Lower leg skin (tissue), 4 donors: ENCODE measurements around the gene LIMK2. TPM values are rescaled to one million over a fixed set of nuclear protein-coding genes. Genes with fewer than 3 reads are reported as not detected.

Experiments
- DNase-seq, 2 donors: peaks; one replicate each; pipeline ENCODE4 v3.0.0-alpha.2; 2019; ENCODE audit warnings: low spot score in 2 of 2
- H3K4me3 ChIP-seq: fragments of 200-600 bp; sonication (generic); 2 replicates; pipeline ENCODE4 v1.5.1; 2017; ENCODE audit warnings: mild to moderate bottlenecking, low read depth; ENCODE audit not compliant: poor library complexity, severe bottlenecking
- POLR2A ChIP-seq, 2 donors: fragments of 450-650 bp; IDR thresholded peaks; one replicate each; pipeline ENCODE4 v1.6.1; 2016 to 2017; ENCODE audit warnings: antibody characterized with exemption in 2 of 2, mild to moderate bottlenecking in 1 of 2, moderate library complexity in 1 of 2
- WGBS, 2 donors: methylation state at CpG; one replicate each; pipeline ENCODE4 v1.1.5; 2018; 5-methylcytosine and 5-hydroxymethylcytosine counted together
- intact Hi-C: fragments of 100-400 bp; cut with DNase I; formaldehyde crosslinking; loops from one replicate; pipeline ENCODE4 v1.15.0; 2023; ENCODE audit warnings: low total_unique reads
- total RNA-seq, 4 donors: library from RNA; depleted of rRNA; stranded (reverse); fragments of >200 nt; gene quantifications; one replicate each; pipeline ENCODE4 v1.1.0, GENCODE V29; 2016
- TF ChIP-seq, protein P1 (sequence below), 3 donors: fragments of 450-650 bp; IDR thresholded peaks; one replicate each; pipeline ENCODE4 v1.5.1; 2016; ENCODE audit warnings: antibody characterized with exemption in 3 of 3, mild to moderate bottlenecking in 3 of 3, moderate library complexity in 2 of 3

LIMK2 gene
- total RNA-seq, 4 donors from 2014 or later: 135 to 218 (median 168) TPM

- WGBS, 2 donors: 69 to 71% methylated on average over 8 of the region's 8 CpGs
- peak; percentile 71 to 85 for DNase-seq
- no peak overlapping the region for H3K4me3 ChIP-seq
- no peak for TF ChIP-seq POLR2A (IDR thresholded peaks at IDR 0.05)
- intact Hi-C loops: no loop called here
Measured at GRCh38 chr22:31286360-31287255, 74.5 kb downstream of the LIMK2 start.

DNA sequence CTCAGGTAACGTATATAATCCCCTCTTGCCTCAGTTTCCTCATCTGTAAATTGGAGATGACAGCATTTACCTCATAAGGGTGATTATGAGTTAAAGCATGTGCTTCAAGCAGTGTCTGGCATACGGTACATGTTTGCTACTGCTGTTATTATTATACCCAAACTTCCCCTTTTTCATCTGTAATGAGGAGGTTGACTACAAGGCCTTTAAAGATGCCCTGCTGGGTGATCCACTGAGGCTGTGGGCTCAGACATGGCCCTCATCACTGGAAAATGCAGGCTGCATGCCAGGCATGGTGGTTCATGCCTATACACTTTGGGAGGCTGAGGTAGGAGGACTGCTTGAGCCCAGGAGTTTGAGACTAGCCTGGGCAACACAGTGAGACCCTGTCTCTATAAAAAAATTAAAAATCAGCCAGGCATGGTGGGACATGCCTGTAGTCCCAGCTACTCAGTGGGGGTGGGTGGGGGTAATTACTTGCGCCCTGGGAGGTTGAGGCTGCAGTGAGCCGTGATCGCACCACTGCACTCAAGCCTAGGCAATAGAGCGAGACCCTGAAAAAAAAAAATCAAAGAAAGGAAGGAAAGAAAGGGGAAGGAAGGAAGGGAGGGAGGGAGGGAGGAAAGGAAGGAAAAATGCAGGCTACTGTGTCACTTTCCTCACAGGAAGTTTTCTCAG lies 75.9 kb downstream of the LIMK2 start:
- intact Hi-C loops: no loop called here
- TF ChIP-seq, protein P1, sequence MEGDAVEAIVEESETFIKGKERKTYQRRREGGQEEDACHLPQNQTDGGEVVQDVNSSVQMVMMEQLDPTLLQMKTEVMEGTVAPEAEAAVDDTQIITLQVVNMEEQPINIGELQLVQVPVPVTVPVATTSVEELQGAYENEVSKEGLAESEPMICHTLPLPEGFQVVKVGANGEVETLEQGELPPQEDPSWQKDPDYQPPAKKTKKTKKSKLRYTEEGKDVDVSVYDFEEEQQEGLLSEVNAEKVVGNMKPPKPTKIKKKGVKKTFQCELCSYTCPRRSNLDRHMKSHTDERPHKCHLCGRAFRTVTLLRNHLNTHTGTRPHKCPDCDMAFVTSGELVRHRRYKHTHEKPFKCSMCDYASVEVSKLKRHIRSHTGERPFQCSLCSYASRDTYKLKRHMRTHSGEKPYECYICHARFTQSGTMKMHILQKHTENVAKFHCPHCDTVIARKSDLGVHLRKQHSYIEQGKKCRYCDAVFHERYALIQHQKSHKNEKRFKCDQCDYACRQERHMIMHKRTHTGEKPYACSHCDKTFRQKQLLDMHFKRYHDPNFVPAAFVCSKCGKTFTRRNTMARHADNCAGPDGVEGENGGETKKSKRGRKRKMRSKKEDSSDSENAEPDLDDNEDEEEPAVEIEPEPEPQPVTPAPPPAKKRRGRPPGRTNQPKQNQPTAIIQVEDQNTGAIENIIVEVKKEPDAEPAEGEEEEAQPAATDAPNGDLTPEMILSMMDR (IDR thresholded peaks at IDR 0.05): no peak
- no peak for TF ChIP-seq POLR2A (IDR thresholded peaks at IDR 0.05)
- no peak overlapping the region for H3K4me3 ChIP-seq
- peak in 1 of 2 donors; percentile 62 for DNase-seq
- 88 to 91% methylated on average over 6 of the region's 6 CpGs for WGBS, 2 donors

DNA sequence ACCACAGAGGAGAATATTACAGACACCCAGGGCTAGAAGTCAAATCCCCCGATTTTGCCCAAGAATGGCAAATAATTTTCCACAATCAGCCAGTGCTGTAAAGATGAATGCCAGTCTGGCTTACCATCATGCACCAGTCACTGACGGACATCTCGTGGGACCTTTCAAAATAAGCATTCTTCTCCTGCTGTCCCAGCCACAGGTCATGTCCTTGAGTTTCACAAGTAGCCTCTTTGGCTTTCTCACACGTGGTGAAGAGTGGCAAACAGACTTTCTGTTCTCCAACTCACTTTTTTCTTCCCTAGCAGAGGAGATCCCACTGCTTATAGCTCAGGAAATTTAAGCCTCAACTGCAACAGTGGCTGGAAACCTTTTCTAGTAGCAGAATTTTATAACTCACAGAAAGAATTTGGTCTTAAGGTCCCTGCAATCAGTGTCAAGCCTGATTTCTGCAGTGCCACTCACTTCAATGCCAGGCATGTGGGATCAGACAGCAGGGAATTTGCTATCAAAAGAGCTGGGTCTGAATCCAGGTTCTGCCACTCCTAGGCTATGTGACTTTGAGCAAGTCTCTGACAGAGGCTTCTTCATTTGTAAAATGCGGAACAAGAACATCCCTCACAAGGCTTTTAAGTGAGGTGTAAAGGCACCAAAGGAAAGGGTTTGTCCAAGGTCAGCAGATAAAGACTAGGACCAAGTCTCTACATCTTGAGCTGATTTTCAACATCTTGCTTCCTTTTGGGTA lies 76.6 kb downstream of the LIMK2 start:
- intact Hi-C loops: no loop called here
- TF ChIP-seq, protein P1 (IDR thresholded peaks at IDR 0.05): no peak
- no peak for TF ChIP-seq POLR2A (IDR thresholded peaks at IDR 0.05)
- WGBS, 2 donors: 74% methylated on average over 5 of the region's 5 CpGs
- H3K4me3 ChIP-seq: no peak overlapping the region
- peak in 1 of 2 donors; percentile 23 for DNase-seq

GRCh38 chr22:31289344-31289743 lies 77.2 kb downstream of the LIMK2 start:
- intact Hi-C loops: no loop called here
- DNase-seq: peak in 1 of 2 donors; percentile 84
- WGBS, 2 donors: 33 to 55% methylated on average over 13 of the region's 13 CpGs
- TF ChIP-seq, protein P1 (IDR thresholded peaks at IDR 0.05): no peak
- no peak for TF ChIP-seq POLR2A (IDR thresholded peaks at IDR 0.05)
- no peak overlapping the region for H3K4me3 ChIP-seq

GRCh38 chr22:31290494-31291471 lies 78.7 kb downstream of the LIMK2 start:
- H3K4me3 ChIP-seq: peak overlapping the region; percentile 56
- TF ChIP-seq, protein P1 (IDR thresholded peaks at IDR 0.05): no peak
- peak in 1 of 2 donors; percentile 87 for TF ChIP-seq POLR2A (IDR thresholded peaks at IDR 0.05)
- intact Hi-C loops: no loop called here
- DNase-seq: peak; percentile 96 to 99
- WGBS, 2 donors: 0 to 1% methylated on average over 48 to 59 of the region's 95 CpGs
